GM23338 (cell line): ENCODE measurements around the gene SPATA25.

ENCODE experiments used
- CREB1 ChIP-seq: fragments of 250-450 bp; sonication (Bioruptor Pico); IDR thresholded peaks from 2 replicates; pipeline ENCODE4 v1.5.0; 2020; ENCODE audit warnings: low read depth, mild to moderate bottlenecking, moderate library complexity
- EZH2 ChIP-seq: fragments of 200-600 bp; sonication (generic); IDR thresholded peaks from one replicate; pipeline ENCODE4 v1.8.0; 2017; ENCODE audit warnings: antibody characterized with exemption, mild to moderate bottlenecking, low read depth; ENCODE audit not compliant: unreplicated experiment
- EZH2phosphoT487 ChIP-seq: fragments of 200-600 bp; sonication (generic); IDR thresholded peaks from one replicate; pipeline ENCODE4 v1.8.1; 2018; ENCODE audit warnings: antibody characterized with exemption; ENCODE audit not compliant: unreplicated experiment
- POLR2AphosphoS5 ChIP-seq: IDR thresholded peaks from 2 replicates; pipeline ENCODE4 v1.6.1; 2016; ENCODE audit warnings: antibody characterized with exemption, low read depth
- STAT1 ChIP-seq: IDR thresholded peaks from one replicate; pipeline ENCODE4 v1.6.1; 2016; ENCODE audit warnings: antibody characterized with exemption; ENCODE audit not compliant: unreplicated experiment
- ZNF114 ChIP-seq: fragments of 250-450 bp; sonication (Bioruptor Pico); IDR thresholded peaks from 2 replicates; pipeline ENCODE4 v1.5.0; 2020; ENCODE audit warnings: mild to moderate bottlenecking, moderate library complexity
- TF ChIP-seq, protein P1 (sequence below), 2 experiments: fragments of 200-600 bp in 1 of 2; sonication (generic) in 1 of 2; conservative IDR thresholded peaks; 2 replicates each; pipeline versions ENCODE4 v1.5.1 to v1.6.1; 2016 to 2017; ENCODE audit warnings: antibody characterized with exemption in 2 of 2, low read depth in 2 of 2, mild to moderate bottlenecking in 2 of 2, moderate library complexity in 1 of 2
- TF ChIP-seq, protein P2 (sequence below): IDR thresholded peaks from one replicate; pipeline ENCODE4 v1.6.1; 2018; ENCODE audit warnings: antibody characterized with exemption; ENCODE audit not compliant: unreplicated experiment

DNA sequence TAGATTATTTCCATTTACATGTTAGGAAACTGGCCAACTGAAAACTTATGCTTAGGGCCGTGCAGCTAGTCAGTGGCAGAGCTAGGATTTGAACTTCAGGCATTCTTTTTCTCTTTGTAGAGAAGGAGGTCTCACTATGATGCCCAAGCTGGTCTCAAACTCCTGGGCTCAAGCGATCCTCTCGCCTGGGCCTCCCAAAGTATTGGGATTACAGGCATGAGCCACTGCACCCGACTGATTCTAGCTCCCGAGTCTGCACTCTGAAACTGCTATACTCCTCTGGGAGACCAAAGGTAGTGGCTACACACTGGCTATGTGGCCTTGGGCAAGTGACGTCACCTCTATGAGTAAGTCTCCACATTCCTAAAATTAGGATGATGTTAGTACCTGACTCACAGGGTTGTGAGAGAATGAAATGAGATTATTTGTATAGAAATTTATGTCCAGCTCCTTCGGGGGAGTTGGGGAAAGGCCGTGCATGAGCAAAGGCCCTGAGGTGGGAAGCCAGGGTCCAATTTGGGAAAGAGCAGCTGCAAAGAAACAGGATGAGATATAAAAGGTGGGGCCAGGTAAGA lies 18.2 kb upstream of the SPATA25 start:
- TF ChIP-seq, protein P1, sequence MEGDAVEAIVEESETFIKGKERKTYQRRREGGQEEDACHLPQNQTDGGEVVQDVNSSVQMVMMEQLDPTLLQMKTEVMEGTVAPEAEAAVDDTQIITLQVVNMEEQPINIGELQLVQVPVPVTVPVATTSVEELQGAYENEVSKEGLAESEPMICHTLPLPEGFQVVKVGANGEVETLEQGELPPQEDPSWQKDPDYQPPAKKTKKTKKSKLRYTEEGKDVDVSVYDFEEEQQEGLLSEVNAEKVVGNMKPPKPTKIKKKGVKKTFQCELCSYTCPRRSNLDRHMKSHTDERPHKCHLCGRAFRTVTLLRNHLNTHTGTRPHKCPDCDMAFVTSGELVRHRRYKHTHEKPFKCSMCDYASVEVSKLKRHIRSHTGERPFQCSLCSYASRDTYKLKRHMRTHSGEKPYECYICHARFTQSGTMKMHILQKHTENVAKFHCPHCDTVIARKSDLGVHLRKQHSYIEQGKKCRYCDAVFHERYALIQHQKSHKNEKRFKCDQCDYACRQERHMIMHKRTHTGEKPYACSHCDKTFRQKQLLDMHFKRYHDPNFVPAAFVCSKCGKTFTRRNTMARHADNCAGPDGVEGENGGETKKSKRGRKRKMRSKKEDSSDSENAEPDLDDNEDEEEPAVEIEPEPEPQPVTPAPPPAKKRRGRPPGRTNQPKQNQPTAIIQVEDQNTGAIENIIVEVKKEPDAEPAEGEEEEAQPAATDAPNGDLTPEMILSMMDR (conservative IDR thresholded peaks at IDR 0.05; ENCODE audit: low read depth in 2 of 2), result no peak
- TF ChIP-seq EZH2phosphoT487 (no peak), POLR2AphosphoS5 (no peak), STAT1 (no peak), EZH2 (no peak), CREB1 (CRISPR knock-in tag) (no peak), ZNF114 (CRISPR knock-in tag) (no peak)
- TF ChIP-seq, protein P2, sequence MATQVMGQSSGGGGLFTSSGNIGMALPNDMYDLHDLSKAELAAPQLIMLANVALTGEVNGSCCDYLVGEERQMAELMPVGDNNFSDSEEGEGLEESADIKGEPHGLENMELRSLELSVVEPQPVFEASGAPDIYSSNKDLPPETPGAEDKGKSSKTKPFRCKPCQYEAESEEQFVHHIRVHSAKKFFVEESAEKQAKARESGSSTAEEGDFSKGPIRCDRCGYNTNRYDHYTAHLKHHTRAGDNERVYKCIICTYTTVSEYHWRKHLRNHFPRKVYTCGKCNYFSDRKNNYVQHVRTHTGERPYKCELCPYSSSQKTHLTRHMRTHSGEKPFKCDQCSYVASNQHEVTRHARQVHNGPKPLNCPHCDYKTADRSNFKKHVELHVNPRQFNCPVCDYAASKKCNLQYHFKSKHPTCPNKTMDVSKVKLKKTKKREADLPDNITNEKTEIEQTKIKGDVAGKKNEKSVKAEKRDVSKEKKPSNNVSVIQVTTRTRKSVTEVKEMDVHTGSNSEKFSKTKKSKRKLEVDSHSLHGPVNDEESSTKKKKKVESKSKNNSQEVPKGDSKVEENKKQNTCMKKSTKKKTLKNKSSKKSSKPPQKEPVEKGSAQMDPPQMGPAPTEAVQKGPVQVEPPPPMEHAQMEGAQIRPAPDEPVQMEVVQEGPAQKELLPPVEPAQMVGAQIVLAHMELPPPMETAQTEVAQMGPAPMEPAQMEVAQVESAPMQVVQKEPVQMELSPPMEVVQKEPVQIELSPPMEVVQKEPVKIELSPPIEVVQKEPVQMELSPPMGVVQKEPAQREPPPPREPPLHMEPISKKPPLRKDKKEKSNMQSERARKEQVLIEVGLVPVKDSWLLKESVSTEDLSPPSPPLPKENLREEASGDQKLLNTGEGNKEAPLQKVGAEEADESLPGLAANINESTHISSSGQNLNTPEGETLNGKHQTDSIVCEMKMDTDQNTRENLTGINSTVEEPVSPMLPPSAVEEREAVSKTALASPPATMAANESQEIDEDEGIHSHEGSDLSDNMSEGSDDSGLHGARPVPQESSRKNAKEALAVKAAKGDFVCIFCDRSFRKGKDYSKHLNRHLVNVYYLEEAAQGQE, result no peak
